OCI-LY7 (cell line): ENCODE results near the gene PTTG1. TPM values are rescaled to one million over a fixed set of nuclear protein-coding genes. Genes with fewer than 3 reads are reported as not detected.

Experiments used
- Bru-seq: library from RNA; stranded (reverse); fragments of 400-500 nt; gene quantifications from one replicate; lab custom pipeline; 2021; lab: Mats Ljungman, UMichigan
- BruChase-seq, 2 experiments: library from RNA; stranded (reverse); fragments of 400-500 nt; gene quantifications; one replicate each; lab custom pipeline; 2021; lab: Mats Ljungman, UMichigan
- BruUV-seq: library from RNA; stranded (reverse); fragments of 400-500 nt; replicated peaks from 2 replicates; lab custom pipeline; 2021; lab: Mats Ljungman, UMichigan
- CTCF ChIA-PET: fragments of 300-600 bp; sonication (Branson Sonifier 250); formaldehyde crosslinking; loops from one replicate; lab custom pipeline; 2022; ENCODE audit warnings: antibody characterized with exemption; ENCODE audit not compliant: unreplicated experiment; lab: Charles Lee
- POLR2A ChIA-PET: fragments of 300-600 bp; sonication (Branson Sonifier 250); formaldehyde crosslinking; loops from one replicate; lab custom pipeline; 2022; ENCODE audit warnings: antibody characterized with exemption; lab: Charles Lee
- DNase-seq: peaks from one replicate; pipeline ENCODE4 v3.0.0-alpha.2; 2015; ENCODE audit warnings: low spot score
- H2AFZ ChIP-seq: fragments of 200-600 bp; sonication (generic), shearing (Covaris generic); 2 replicates; pipeline ENCODE4 v1.6.1; 2014; ENCODE audit warnings: mild to moderate bottlenecking, antibody characterized with exemption, low read length, moderate library complexity
- H3K27ac ChIP-seq: fragments of 200-600 bp; sonication (generic); 2 replicates; pipeline ENCODE4 v1.5.1; 2014; ENCODE audit warnings: mixed run types, low read depth, mild to moderate bottlenecking, moderate library complexity, low read length, inconsistent platforms; ENCODE audit not compliant: poor library complexity, severe bottlenecking
- H3K36me3 ChIP-seq: fragments of 200-600 bp; sonication (generic); 2 replicates; pipeline ENCODE4 v1.6.1; 2014; ENCODE audit warnings: mild to moderate bottlenecking, antibody characterized with exemption, low read length, moderate library complexity, mixed read lengths; ENCODE audit not compliant: insufficient read depth
- H3K4me1 ChIP-seq: fragments of 200-600 bp; sonication (generic); 2 replicates; pipeline ENCODE4 v1.5.1; 2014; ENCODE audit warnings: mild to moderate bottlenecking, low read length; ENCODE audit not compliant: insufficient read depth, poor library complexity, severe bottlenecking
- H3K4me2 ChIP-seq: fragments of 200-600 bp; sonication (generic); 2 replicates; pipeline ENCODE4 v1.6.1; 2014; ENCODE audit warnings: mild to moderate bottlenecking, low read length
- H3K4me3 ChIP-seq: fragments of 200-600 bp; sonication (generic); 2 replicates; pipeline ENCODE4 v1.5.1; 2014; ENCODE audit warnings: mild to moderate bottlenecking, low read depth, low read length; ENCODE audit not compliant: poor library complexity, severe bottlenecking
- H3K79me2 ChIP-seq: fragments of 200-600 bp; sonication (generic); 2 replicates; pipeline ENCODE4 v1.6.1; 2016; ENCODE audit warnings: low read depth, mild to moderate bottlenecking, low read length, moderate library complexity, mixed read lengths; ENCODE audit not compliant: insufficient read depth
- H3K9me2 ChIP-seq: fragments of 200-600 bp; sonication (generic); 2 replicates; pipeline ENCODE4 v1.6.1; 2016; ENCODE audit warnings: mild to moderate bottlenecking, low read length, mixed read lengths; ENCODE audit not compliant: insufficient read depth
- H3K9me3 ChIP-seq: fragments of 200-600 bp; sonication (generic); 2 replicates; pipeline ENCODE4 v1.6.1; 2014; ENCODE audit warnings: mild to moderate bottlenecking, mixed run types, low read length, mixed read lengths
- H4K20me1 ChIP-seq: fragments of 200-600 bp; sonication (generic); 2 replicates; pipeline ENCODE4 v1.6.1; 2014; ENCODE audit warnings: mild to moderate bottlenecking, antibody characterized with exemption, low read length, moderate library complexity, mixed read lengths; ENCODE audit not compliant: insufficient read depth
- CTCF ChIP-seq: fragments of 200-600 bp; sonication (generic); conservative IDR thresholded peaks from 2 replicates; pipeline ENCODE4 v1.5.1; 2014; ENCODE audit warnings: mild to moderate bottlenecking, antibody characterized with exemption, low read length, moderate library complexity, mixed read lengths
- EZH2phosphoT487 ChIP-seq: fragments of 200-600 bp; sonication (generic); IDR thresholded peaks from 2 replicates; pipeline ENCODE4 v1.6.1; 2018; ENCODE audit warnings: low read depth, borderline replicate concordance, mild to moderate bottlenecking, mixed run types, antibody characterized with exemption, low read length, moderate library complexity, mixed read lengths
- intact Hi-C: fragments of 100-400 bp; cut with micrococcal nuclease; formaldehyde crosslinking; loops from one replicate; pipeline ENCODE4 v1.10.0; 2022; ENCODE audit not compliant: unreplicated experiment
- long read RNA-seq: library from polyadenylated mRNA; stranded (forward); transcript quantifications from one replicate; pipeline ENCODE4 v2.0.0, GENCODE V29; 2022
- total RNA-seq, 2 experiments: library from RNA; depleted of rRNA in 1 of 2; stranded (reverse); fragments of >200 nt in 1 of 2; shearing (Covaris generic) in 1 of 2; gene quantifications; 2 replicates each; pipeline ENCODE4 v1.2.3, GENCODE V29; 2014 to 2022

The PTTG1 gene
- total RNA-seq (2014; rRNA removed; shearing (Covaris generic)), result 420 and 480 TPM in 2 replicates
- total RNA-seq (2022), result 340 and 428 TPM in 2 replicates
- percentile 97 among the genes with signal in this experiment for Bru-seq, nascent RNA
- percentile 95 among the genes with signal in this experiment for BruChase-seq, experiment 1, labeled RNA remaining after a 6-hour chase
- BruChase-seq, experiment 2, labeled RNA remaining after a 2-hour chase, result percentile 90 among the genes with signal in this experiment
- long read RNA-seq, transcript PTTG1-202 (5 exons, 1,070 nt), result minor isoform, 102 of 634 reads
- long read RNA-seq, transcript PTTG1-201 (6 exons, 753 nt), result major isoform, 492 of 634 reads
- long read RNA-seq, transcript PTTG1-205 (6 exons, 895 nt), result minor isoform, 17 of 634 reads
- long read RNA-seq, partial matches to known transcripts, result 5 of 634 reads
- long read RNA-seq, other reads (novel, unspliced or antisense), result 17 of 634 reads

GRCh38 chr5:160421625-160422258 is at the start of gene PTTG1:
PTTG1 (plus strand) TSS chr5:160421855; CDS start chr5:160422313, 458 bp downstream.
- no peaks in the 10 kb centered on the region for H3K9me2 ChIP-seq
- ChIA-PET POLR2A (interaction anchor here (0.6 to 2.3 kb wide), 11 partner anchors 9 to 750 kb away, joined by 4 to 15 read pairs (median 5); partner anchors contain the start of gene FAM200C), CTCF (interaction anchor here (1.3 kb wide), 1 partner anchor 48 kb away, joined by 3 read pairs; no protein-coding TSS in a partner anchor)
- peak within 1 kb of the TSS; percentile 88 for H3K4me3 ChIP-seq
- TF ChIP-seq EZH2phosphoT487, result no peak
- no peak for TF ChIP-seq CTCF
- DNase-seq, result peak; percentile 97
- peaks cover 82% of the 10 kb centered on the region for H3K79me2 ChIP-seq
- peak within 1 kb of the TSS; percentile 91; the same call in 1 of the 2 replicates for H2AFZ ChIP-seq
- intact Hi-C loops, result loop anchor here (1.0 to 10.0 kb wide), 3 partner anchors 47 to 713 kb away; partner anchors contain the start of gene PWWP2A
- no peaks in the 10 kb centered on the region for H3K9me3 ChIP-seq
- H3K27ac ChIP-seq, result peak within 1 kb of the TSS; percentile 98
- H4K20me1 ChIP-seq, result peaks cover 32% of the 10 kb centered on the region
- H3K4me1 ChIP-seq, result peaks cover 63% of the 10 kb centered on the region
- BruUV-seq, result TSS peak; percentile 51
- H3K36me3 ChIP-seq, result peaks cover 46% of the 10 kb centered on the region
- H3K4me2 ChIP-seq, result peak within 1 kb of the TSS; percentile 99

GRCh38 chr5:160375166-160375565 is 46.5 kb upstream of the PTTG1 start:
- CTCF ChIA-PET, result no interaction called here
- POLR2A ChIA-PET, result interaction anchor here (0.6 kb wide), 1 partner anchor 279 kb away, joined by 5 read pairs; no protein-coding TSS in a partner anchor
- H3K79me2 ChIP-seq, result no peaks in the 10 kb centered on the region
- H3K9me2 ChIP-seq, result no peaks in the 10 kb centered on the region
- no peak for TF ChIP-seq CTCF
- no peak for TF ChIP-seq EZH2phosphoT487
- H3K36me3 ChIP-seq, result no peaks in the 10 kb centered on the region
- no peak overlapping the region for H3K4me3 ChIP-seq
- no peaks in the 10 kb centered on the region for H4K20me1 ChIP-seq
- no peak for DNase-seq
- intact Hi-C loops, result no loop called here
- H2AFZ ChIP-seq, result no peak overlapping the region
- H3K4me2 ChIP-seq, result no peak overlapping the region
- no TSS peak for BruUV-seq
- no peaks in the 10 kb centered on the region for H3K9me3 ChIP-seq
- H3K4me1 ChIP-seq, result no peaks in the 10 kb centered on the region
- no peak overlapping the region for H3K27ac ChIP-seq
